ENCODE results near the gene CREBBP. TPM values are rescaled to one million over a fixed set of nuclear protein-coding genes. Genes with fewer than 3 reads are reported as not detected.
A peak's percentile ranks its signal among the peaks of the same experiment; 100 is the strongest.

CREBBP gene
- total RNA-seq, 1 donor from 2014 or later = 35.3 TPM

DNA sequence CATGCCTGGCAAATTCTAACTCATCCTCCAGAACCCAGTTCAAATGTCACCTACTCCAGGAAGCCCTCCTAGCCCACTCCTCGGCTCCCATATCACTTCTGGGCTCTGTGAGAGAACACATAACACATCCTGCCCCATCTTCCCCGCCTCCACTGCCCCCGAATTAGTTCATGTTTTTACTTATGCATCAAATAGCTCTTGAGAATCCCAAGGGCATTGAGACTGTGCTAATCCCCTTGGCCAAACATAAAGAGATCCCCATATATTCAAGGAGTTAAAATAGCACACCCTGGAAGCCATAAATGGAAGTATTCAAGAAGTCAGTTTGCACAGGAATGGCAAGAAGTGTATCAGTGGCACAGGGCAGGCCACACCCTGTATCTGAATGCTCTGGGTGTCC is 2.0 kb upstream of the CREBBP start:
- intact Hi-C loops (cut with DNase I) = no loop called here
- DNase-seq = no peak

GRCh38 chr16:3881499-3881990 is 1.0 kb upstream of the CREBBP start:
- intact Hi-C loops (cut with DNase I) = no loop called here
- ATAC-seq (ENCODE audit: poor library complexity) = no peak
- no peak for DNase-seq

More for the DNA sequence above, 2.0 kb upstream of the CREBBP start:
- ATAC-seq (ENCODE audit: poor library complexity) = no peak

- intact Hi-C loops (cut with DNase I) = loop anchor here (5.0 kb wide), 2 partner anchors 108 to 188 kb away; no protein-coding TSS in a partner anchor
- ATAC-seq (ENCODE audit: poor library complexity) = peak; percentile 82
Observed at GRCh38 chr16:3879887-3880564, 487 bp downstream of the CREBBP start.

GRCh38 chr16:3879258-3879886 is 1.1 kb downstream of the CREBBP start:
- ATAC-seq (ENCODE audit: poor library complexity) = peak; percentile 19
- DNase-seq = peak; percentile 61
- intact Hi-C loops (cut with DNase I) = loop anchor here (5.0 kb wide), 2 partner anchors 107 to 187 kb away; no protein-coding TSS in a partner anchor

More at GRCh38 chr16:3879887-3880564, 487 bp downstream of the CREBBP start:
- DNase-seq = peak; percentile 87

GRCh38 chr16:3878610-3879009 is 1.9 kb downstream of the CREBBP start:
- ATAC-seq (ENCODE audit: poor library complexity) (no peak), DNase-seq (no peak)
- intact Hi-C loops (cut with DNase I) = loop anchor here (5.0 kb wide), 2 partner anchors 106 to 186 kb away; no protein-coding TSS in a partner anchor

DNA sequence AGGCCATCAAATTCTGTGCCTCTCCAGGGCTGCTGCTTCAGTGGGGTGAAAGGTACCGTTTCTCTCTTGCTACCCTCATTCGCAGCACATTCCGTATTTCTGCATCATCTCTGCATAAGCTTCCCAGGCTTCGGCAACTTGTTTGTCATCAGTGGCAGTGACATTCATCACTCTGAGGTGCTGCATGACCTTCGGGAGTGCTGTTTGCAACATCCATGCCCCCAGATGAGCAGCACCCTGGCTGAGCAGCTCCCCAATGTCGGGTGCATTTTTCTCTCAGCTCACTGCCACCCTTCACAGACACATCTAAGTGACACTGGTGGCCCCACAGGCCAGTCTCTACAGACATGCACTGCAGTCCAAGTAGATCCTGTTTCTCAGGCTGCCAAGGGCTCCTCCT is 3.8 kb downstream of the CREBBP start:
- intact Hi-C loops (cut with DNase I) = loop anchor here (5.0 kb wide), 2 partner anchors 104 to 184 kb away; no protein-coding TSS in a partner anchor
- DNase-seq (no peak), ATAC-seq (ENCODE audit: poor library complexity) (no peak)

- ATAC-seq (ENCODE audit: poor library complexity) (no peak), DNase-seq (no peak)
- intact Hi-C loops (cut with DNase I) = loop anchor here (5.0 kb wide), 2 partner anchors 104 to 184 kb away; no protein-coding TSS in a partner anchor
Observed at GRCh38 chr16:3876160-3876559, 4.4 kb downstream of the CREBBP start.

DNA sequence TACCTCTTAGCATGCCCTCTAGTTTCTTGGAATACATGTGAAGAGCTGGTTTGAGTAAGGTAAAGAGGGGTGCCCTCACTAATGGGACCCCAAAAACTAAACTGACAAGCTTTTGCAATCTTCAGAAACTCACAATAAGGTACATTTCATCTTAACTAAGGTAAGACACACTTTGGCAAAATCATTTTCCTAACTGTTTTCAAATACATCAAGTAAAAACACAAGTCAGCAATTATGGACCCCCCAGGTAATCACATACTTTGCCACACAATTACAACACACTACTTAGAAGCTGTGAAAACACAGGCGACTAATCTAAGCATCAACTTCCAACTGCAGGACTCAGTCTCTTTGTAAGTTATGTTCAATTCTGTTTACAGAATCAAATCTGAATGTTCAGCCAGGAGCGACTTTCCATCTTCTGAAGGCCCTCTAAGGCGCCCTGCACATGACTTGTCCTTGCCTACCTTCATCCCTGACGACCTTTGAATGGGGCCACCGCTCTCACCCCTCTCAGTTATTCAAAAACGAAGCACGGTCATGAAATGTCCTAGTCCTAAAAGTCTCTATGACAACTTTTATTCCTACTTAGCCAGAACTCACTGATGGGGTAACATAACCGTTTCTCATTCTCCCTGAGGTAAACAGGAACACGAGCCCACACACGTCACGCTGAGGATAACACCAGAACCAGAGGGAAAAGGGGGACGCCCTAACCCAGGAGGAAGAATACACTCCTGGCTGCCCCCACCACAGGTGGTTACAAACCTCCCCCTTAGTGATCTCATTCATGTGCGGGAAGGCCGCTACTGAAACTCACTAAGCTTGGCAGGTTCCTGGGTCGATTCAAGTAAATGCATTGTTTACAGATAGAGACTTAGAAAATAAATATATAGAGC is 5.5 kb downstream of the CREBBP start:
- DNase-seq (no peak), ATAC-seq (ENCODE audit: poor library complexity) (no peak)
- intact Hi-C loops (cut with DNase I) = loop anchor here (5.0 kb wide), 3 partner anchors 53 to 183 kb away; no protein-coding TSS in a partner anchor

DNA sequence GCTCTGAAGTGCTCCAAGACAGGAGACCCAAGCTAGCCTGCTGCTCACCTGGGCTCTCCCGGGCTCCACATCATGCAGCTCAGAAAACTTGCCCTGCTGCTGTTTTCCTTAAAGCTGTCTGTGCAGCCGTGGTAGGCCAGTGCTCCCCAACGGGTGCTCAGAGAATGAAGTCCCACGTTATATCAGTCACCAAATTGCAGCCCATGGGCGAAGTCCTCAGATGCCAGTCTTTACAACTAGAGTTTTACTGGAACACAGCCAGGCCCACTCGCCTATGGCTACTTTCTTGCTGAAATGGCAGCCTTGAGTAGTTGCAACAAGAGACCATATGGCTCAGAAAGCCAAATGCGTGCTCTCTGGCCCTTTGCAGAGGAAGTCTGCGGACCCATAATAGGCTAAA is 6.3 kb downstream of the CREBBP start:
- no peak for ATAC-seq (ENCODE audit: poor library complexity)
- intact Hi-C loops (cut with DNase I) = loop anchor here (5.0 kb wide), 1 partner anchor 52 kb away; no protein-coding TSS in a partner anchor

DNA sequence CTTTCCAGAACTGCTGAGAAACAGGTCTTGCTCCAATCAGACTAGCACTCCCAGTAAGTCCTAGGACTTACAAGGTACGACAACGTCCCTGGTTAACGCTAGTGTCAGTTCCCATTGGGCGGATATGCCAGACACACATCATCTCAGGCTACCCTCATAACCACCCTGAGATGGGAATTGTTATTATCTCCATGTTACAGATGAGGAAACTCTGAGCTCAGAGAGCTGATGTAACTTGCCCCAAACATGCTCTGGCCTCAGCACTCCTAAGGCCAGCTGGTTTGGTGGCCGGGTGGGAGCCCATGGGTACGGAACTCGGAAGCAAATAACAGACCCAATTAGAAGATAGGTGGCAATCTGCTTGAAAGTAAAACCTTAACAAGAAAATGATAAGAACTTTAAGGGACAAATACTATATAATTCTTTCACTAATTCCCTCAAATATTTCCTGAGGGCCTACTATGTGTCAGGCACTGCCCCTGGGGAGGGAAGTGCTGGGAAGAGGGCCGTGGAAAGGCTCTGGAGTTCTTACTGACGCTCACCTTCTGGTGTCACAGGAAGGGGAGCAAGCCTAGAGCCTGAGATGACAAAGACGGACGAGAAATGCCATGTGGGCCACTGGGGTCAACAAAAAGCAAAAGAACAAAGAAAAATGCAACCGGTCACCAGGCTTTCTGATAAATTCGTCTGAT is 6.9 kb downstream of the CREBBP start:
- intact Hi-C loops (cut with DNase I) = loop anchor here (5.0 kb wide), 1 partner anchor 51 kb away; no protein-coding TSS in a partner anchor
- ATAC-seq (ENCODE audit: poor library complexity) (peak; percentile 9), DNase-seq (no peak)

More for the DNA sequence above, 6.3 kb downstream of the CREBBP start:
- DNase-seq = no peak

DNA sequence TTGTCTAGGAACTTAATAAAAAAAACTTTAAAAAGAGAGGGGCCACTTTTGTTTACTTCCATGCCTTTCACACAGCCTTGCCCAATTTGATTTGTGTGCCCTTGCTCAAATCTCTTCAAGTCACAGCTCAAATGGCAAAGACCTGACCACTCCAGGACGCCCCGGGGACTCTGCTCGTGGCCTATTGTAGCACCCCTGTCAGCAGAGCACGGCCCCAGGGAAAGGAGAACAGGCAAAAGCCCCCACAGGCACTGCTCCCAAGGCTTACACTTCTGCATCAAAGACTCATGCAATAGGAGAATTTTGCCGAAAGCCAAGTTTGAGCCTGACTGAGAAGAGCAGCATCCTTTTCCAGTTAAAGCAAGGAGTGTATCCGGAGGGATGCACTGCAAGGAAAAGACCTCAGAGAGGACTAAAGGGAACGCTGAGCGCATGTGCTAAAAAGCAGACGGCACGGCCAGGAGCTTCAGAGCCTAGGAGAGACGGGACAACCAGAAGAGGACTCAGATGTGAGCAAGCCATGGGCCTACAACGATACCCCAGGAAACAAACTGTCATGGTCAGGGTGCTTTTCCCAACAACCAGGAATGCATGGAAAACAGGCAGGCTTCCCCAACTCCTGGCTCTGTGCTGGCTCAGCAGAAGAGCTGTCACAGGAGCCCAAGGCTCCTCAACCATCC is 8.2 kb downstream of the CREBBP start:
- ATAC-seq (ENCODE audit: poor library complexity) = peak; percentile 2
- intact Hi-C loops (cut with DNase I) = loop anchor here (5.0 kb wide), 1 partner anchor 50 kb away; no protein-coding TSS in a partner anchor
- DNase-seq = no peak

DNA sequence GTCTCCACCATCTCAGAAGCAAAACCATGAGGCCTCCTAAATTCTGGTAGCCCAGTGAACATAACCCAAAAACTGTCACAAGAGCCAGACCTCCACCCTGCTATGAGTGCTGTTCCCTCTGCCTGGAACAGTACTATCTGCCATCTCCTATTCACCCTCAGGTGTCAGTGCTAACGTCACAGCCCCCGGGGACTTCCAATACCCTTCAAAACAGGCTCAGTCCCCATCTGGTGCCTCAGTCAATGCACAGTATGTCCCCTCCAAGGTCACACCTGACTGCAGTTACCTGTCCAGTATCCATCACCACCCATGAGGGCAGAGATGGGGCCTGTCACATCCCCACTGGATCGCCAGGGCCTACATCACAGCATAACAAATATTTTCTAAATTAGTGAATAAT is 11.5 kb downstream of the CREBBP start:
- ATAC-seq (ENCODE audit: poor library complexity) = no peak
- DNase-seq = no peak
- intact Hi-C loops (cut with DNase I) = no loop called here

GRCh38 chr16:3868556-3868955 is 12.0 kb downstream of the CREBBP start:
- DNase-seq (no peak), ATAC-seq (ENCODE audit: poor library complexity) (no peak)
- intact Hi-C loops (cut with DNase I) = no loop called here

GRCh38 chr16:3866703-3867431 is 13.6 kb downstream of the CREBBP start:
- intact Hi-C loops (cut with DNase I) = no loop called here

DNA sequence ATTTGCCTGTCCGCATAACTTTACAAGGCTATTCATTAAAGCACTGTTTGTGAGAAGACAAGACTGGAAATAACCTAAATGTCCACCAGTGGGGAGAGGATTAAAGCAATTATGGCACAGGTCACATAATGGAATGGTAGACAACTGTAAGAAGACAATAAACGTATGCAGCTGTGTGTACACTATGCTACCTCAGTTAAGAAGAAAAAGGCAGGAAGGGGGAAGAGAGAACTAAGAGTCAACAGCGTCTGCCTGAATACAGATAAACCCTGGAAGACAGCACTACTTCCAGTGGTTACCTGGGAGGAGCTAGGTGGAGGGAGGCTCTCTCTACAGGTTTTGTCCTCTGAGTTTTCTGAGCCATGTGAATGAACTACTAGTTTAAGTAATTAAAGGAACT is 15.3 kb downstream of the CREBBP start:
- DNase-seq (no peak), ATAC-seq (ENCODE audit: poor library complexity) (no peak)
- intact Hi-C loops (cut with DNase I) = no loop called here

More at GRCh38 chr16:3866703-3867431, 13.6 kb downstream of the CREBBP start:
- ATAC-seq (ENCODE audit: poor library complexity) = no peak
- no peak for DNase-seq

- ATAC-seq (ENCODE audit: poor library complexity) (no peak), DNase-seq (no peak)
- intact Hi-C loops (cut with DNase I) = no loop called here
Observed at GRCh38 chr16:3864562-3864961, 16.0 kb downstream of the CREBBP start.

GRCh38 chr16:3863587-3863986 is 16.9 kb downstream of the CREBBP start:
- DNase-seq (no peak), ATAC-seq (ENCODE audit: poor library complexity) (peak; percentile 65)
- intact Hi-C loops (cut with DNase I) = no loop called here
